Stimulated activated naive CD8-positive, alpha-beta T cell treated with anti-CD3 and anti-CD28 coated beads, Interleukin-15, amount 100 ng/mL, for 72 hours (primary cell): ENCODE results near the gene PSMD2.
A peak's percentile ranks its signal among the peaks of the same experiment; 100 is the strongest.
"Not testable (repeated sequence)": the region's sequence is repeated elsewhere in the genome, so short reads cannot be mapped to it uniquely, and the experiment has no call there.

Experiments
- ATAC-seq: fragments of 150-1000 bp; cut with Tn5 transposase; 2 replicates; pipeline ENCODE4 v1.10.0; 2021; ENCODE audit warnings: mild to moderate bottlenecking, moderate library complexity
- DNase-seq, 2 donors: peaks; one replicate each; pipeline ENCODE4 v3.0.0; 2021 to 2022
- H3K27ac Mint-ChIP-seq, 2 donors: one replicate each; pipeline ENCODE4 v1.8.0; 2022; ENCODE audit warnings: mild to moderate bottlenecking in 2 of 2, mixed read lengths in 2 of 2, moderate library complexity in 2 of 2
- H3K27me3 Mint-ChIP-seq: one replicate; pipeline ENCODE4 v1.8.0; 2022; ENCODE audit warnings: mixed read lengths
- H3K4me1 Mint-ChIP-seq: one replicate; pipeline ENCODE4 v1.8.0; 2022; ENCODE audit warnings: mild to moderate bottlenecking, mixed read lengths
- H3K4me3 Mint-ChIP-seq, 2 donors: one replicate each; pipeline ENCODE4 v1.8.0; 2022; ENCODE audit warnings: mild to moderate bottlenecking in 2 of 2, mixed read lengths in 2 of 2, moderate library complexity in 1 of 2
- H3K9me3 Mint-ChIP-seq, 2 donors: one replicate each; pipeline ENCODE4 v1.8.0; 2022; ENCODE audit warnings: mixed read lengths in 2 of 2

PSMD2 gene

GRCh38 chr3:184267249-184267648 is 31.8 kb upstream of the PSMD2 start:
- ATAC-seq, DNase-seq, H3K4me3 Mint-ChIP-seq, H3K27ac Mint-ChIP-seq, H3K9me3 Mint-ChIP-seq: not testable (repeated sequence)
- peaks cover 84% of the 10 kb centered on the region for H3K27me3 Mint-ChIP-seq
- H3K4me1 Mint-ChIP-seq = peaks cover 10% of the 10 kb centered on the region

GRCh38 chr3:184272269-184272668 is 26.8 kb upstream of the PSMD2 start:
- H3K4me1 Mint-ChIP-seq = peaks cover 6% of the 10 kb centered on the region
- H3K9me3 Mint-ChIP-seq = no peaks in the 10 kb centered on the region
- no peak overlapping the region for H3K27ac Mint-ChIP-seq
- H3K4me3 Mint-ChIP-seq = no peak overlapping the region
- ATAC-seq (no peak), DNase-seq (no peak)
- peaks cover 80% of the 10 kb centered on the region for H3K27me3 Mint-ChIP-seq

- DNase-seq (no peak), ATAC-seq (peak; percentile 15)
- H3K27ac Mint-ChIP-seq = no peak overlapping the region
- H3K9me3 Mint-ChIP-seq = no peaks in the 10 kb centered on the region
- H3K27me3 Mint-ChIP-seq = peaks cover 72% of the 10 kb centered on the region
- H3K4me1 Mint-ChIP-seq = peaks cover 6% of the 10 kb centered on the region
- peak overlapping the region; percentile 45 for H3K4me3 Mint-ChIP-seq
Observed at GRCh38 chr3:184275381-184275701, 23.7 kb upstream of the PSMD2 start.

GRCh38 chr3:184275961-184276910 is 22.8 kb upstream of the PSMD2 start, which contains the start of gene ECE2:
ECE2 (plus strand) TSS chr3:184276022; CDS start chr3:184276154, 132 bp downstream.
- H3K4me1 Mint-ChIP-seq = peaks cover 6% of the 10 kb centered on the region
- no peak for DNase-seq
- H3K4me3 Mint-ChIP-seq = peak within 1 kb of the TSS; percentile 45
- H3K27me3 Mint-ChIP-seq = peaks cover 63% of the 10 kb centered on the region
- H3K27ac Mint-ChIP-seq = no peak within 1 kb of the TSS
- H3K9me3 Mint-ChIP-seq = no peaks in the 10 kb centered on the region
- peak; percentile 65 for ATAC-seq

GRCh38 chr3:184277366-184277765 is 21.7 kb upstream of the PSMD2 start:
- H3K4me1 Mint-ChIP-seq = peaks cover 6% of the 10 kb centered on the region
- DNase-seq = no peak
- no peak overlapping the region for H3K4me3 Mint-ChIP-seq
- no peak overlapping the region for H3K27ac Mint-ChIP-seq
- no peaks in the 10 kb centered on the region for H3K9me3 Mint-ChIP-seq
- ATAC-seq = no peak
- peaks cover 52% of the 10 kb centered on the region for H3K27me3 Mint-ChIP-seq

- Mint-ChIP-seq H3K27ac (no peak overlapping the region), H3K27me3 (peaks cover 34% of the 10 kb centered on the region), H3K4me3 (no peak overlapping the region), H3K4me1 (no peaks in the 10 kb centered on the region), H3K9me3 (no peaks in the 10 kb centered on the region)
- no peak for DNase-seq
- ATAC-seq = no peak
Observed at GRCh38 chr3:184282941-184283340, 16.1 kb upstream of the PSMD2 start.

GRCh38 chr3:184283681-184284080 is 15.4 kb upstream of the PSMD2 start:
- no peak for ATAC-seq
- no peak for DNase-seq
- Mint-ChIP-seq H3K27ac (no peak overlapping the region), H3K4me3 (no peak overlapping the region), H3K9me3 (no peaks in the 10 kb centered on the region), H3K4me1 (no peaks in the 10 kb centered on the region), H3K27me3 (peaks cover 34% of the 10 kb centered on the region)

- Mint-ChIP-seq H3K27me3 (peaks cover 30% of the 10 kb centered on the region), H3K9me3 (no peaks in the 10 kb centered on the region), H3K27ac (no peak overlapping the region), H3K4me3 (no peak overlapping the region), H3K4me1 (no peaks in the 10 kb centered on the region)
- ATAC-seq (peak; percentile 65), DNase-seq (peak in 1 of 2 donors; percentile 41)
Observed at GRCh38 chr3:184284696-184285095, 14.3 kb upstream of the PSMD2 start.

GRCh38 chr3:184289426-184289938 is 9.6 kb upstream of the PSMD2 start:
- H3K27ac Mint-ChIP-seq = no peak overlapping the region
- no peaks in the 10 kb centered on the region for H3K9me3 Mint-ChIP-seq
- no peaks in the 10 kb centered on the region for H3K4me1 Mint-ChIP-seq
- ATAC-seq (peak; percentile 83), DNase-seq (peak; percentile 68 to 71)
- H3K27me3 Mint-ChIP-seq = peaks cover 24% of the 10 kb centered on the region
- no peak overlapping the region for H3K4me3 Mint-ChIP-seq

GRCh38 chr3:184290331-184290730 is 8.7 kb upstream of the PSMD2 start:
- no peaks in the 10 kb centered on the region for H3K9me3 Mint-ChIP-seq
- peaks cover 24% of the 10 kb centered on the region for H3K27me3 Mint-ChIP-seq
- DNase-seq (no peak), ATAC-seq (no peak)
- no peak overlapping the region for H3K4me3 Mint-ChIP-seq
- no peak overlapping the region for H3K27ac Mint-ChIP-seq
- H3K4me1 Mint-ChIP-seq = no peaks in the 10 kb centered on the region

GRCh38 chr3:184291044-184291737 is 7.8 kb upstream of the PSMD2 start:
- Mint-ChIP-seq H3K27me3 (peaks cover 17% of the 10 kb centered on the region), H3K9me3 (no peaks in the 10 kb centered on the region), H3K27ac (no peak overlapping the region), H3K4me3 (no peak overlapping the region), H3K4me1 (no peaks in the 10 kb centered on the region)
- no peak for ATAC-seq
- no peak for DNase-seq

GRCh38 chr3:184291738-184292445 is 7.1 kb upstream of the PSMD2 start:
- DNase-seq = no peak
- peaks cover 10% of the 10 kb centered on the region for H3K27me3 Mint-ChIP-seq
- no peak for ATAC-seq
- H3K9me3 Mint-ChIP-seq = no peaks in the 10 kb centered on the region
- peak overlapping the region in 1 of 2 donors; percentile 46 for H3K27ac Mint-ChIP-seq
- no peaks in the 10 kb centered on the region for H3K4me1 Mint-ChIP-seq
- H3K4me3 Mint-ChIP-seq = no peak overlapping the region

GRCh38 chr3:184295771-184296170 is 3.3 kb upstream of the PSMD2 start:
- H3K4me3 Mint-ChIP-seq = no peak overlapping the region
- peaks cover 13% of the 10 kb centered on the region for H3K4me1 Mint-ChIP-seq
- no peak for DNase-seq
- H3K27me3 Mint-ChIP-seq = no peaks in the 10 kb centered on the region
- no peak overlapping the region for H3K27ac Mint-ChIP-seq
- ATAC-seq = no peak
- H3K9me3 Mint-ChIP-seq = no peaks in the 10 kb centered on the region

- no peak for ATAC-seq
- DNase-seq = no peak
- H3K4me3 Mint-ChIP-seq = no peak overlapping the region
- H3K4me1 Mint-ChIP-seq = peaks cover 21% of the 10 kb centered on the region
- H3K27ac Mint-ChIP-seq = peak overlapping the region in 1 of 2 donors; percentile 23
- no peaks in the 10 kb centered on the region for H3K27me3 Mint-ChIP-seq
- H3K9me3 Mint-ChIP-seq = no peaks in the 10 kb centered on the region
Observed at GRCh38 chr3:184296616-184297015, 2.4 kb upstream of the PSMD2 start.
